ENCODE data around the gene HPCAL1. TPM values are rescaled to one million over a fixed set of nuclear protein-coding genes. Genes with fewer than 3 reads are reported as not detected.

HPCAL1 gene
- total RNA-seq, 1 experiment from 2014 or later, result 312 TPM

GRCh38 chr2:10320933-10321332 is 18.2 kb downstream of the HPCAL1 start:
- Histone ChIP-seq H3K27me3 (ENCODE audit: low read length) (no peaks in the 10 kb centered on the region), H3K4me1 (ENCODE audit: insufficient read depth, low read length) (peaks cover 4% of the 10 kb centered on the region; the same call in 1 of the 2 replicates), H3K9me3 (ENCODE audit: low read length) (no peaks in the 10 kb centered on the region), H3K27ac (ENCODE audit: low read length) (no peak overlapping the region), H3K9ac (ENCODE audit: low read length) (no peak overlapping the region), H3K4me3 (ENCODE audit: low read length) (no peak overlapping the region), H2AFZ (ENCODE audit: low read length) (no peak overlapping the region), H3K4me2 (ENCODE audit: low read length) (no peak overlapping the region), H4K20me1 (ENCODE audit: low read length) (peaks cover 90% of the 10 kb centered on the region), H3K36me3 (ENCODE audit: low read depth, low read length) (peaks cover 32% of the 10 kb centered on the region), H3K9me2 (replicated peaks; ENCODE audit: low read length) (no peaks in the 10 kb centered on the region), H3K79me2 (ENCODE audit: low read length) (peaks cover 99% of the 10 kb centered on the region), H3F3A (ENCODE audit: low read length, unreplicated experiment) (no peaks in the 10 kb centered on the region)
- TF ChIP-seq EZH2phosphoT487 (IDR thresholded peaks at IDR 0.05; ENCODE audit: borderline replicate concordance, low read length) (no peak), EZH2 (IDR thresholded peaks at IDR 0.05; ENCODE audit: low read length, unreplicated experiment) (no peak)
- TF ChIP-seq, protein P1, sequence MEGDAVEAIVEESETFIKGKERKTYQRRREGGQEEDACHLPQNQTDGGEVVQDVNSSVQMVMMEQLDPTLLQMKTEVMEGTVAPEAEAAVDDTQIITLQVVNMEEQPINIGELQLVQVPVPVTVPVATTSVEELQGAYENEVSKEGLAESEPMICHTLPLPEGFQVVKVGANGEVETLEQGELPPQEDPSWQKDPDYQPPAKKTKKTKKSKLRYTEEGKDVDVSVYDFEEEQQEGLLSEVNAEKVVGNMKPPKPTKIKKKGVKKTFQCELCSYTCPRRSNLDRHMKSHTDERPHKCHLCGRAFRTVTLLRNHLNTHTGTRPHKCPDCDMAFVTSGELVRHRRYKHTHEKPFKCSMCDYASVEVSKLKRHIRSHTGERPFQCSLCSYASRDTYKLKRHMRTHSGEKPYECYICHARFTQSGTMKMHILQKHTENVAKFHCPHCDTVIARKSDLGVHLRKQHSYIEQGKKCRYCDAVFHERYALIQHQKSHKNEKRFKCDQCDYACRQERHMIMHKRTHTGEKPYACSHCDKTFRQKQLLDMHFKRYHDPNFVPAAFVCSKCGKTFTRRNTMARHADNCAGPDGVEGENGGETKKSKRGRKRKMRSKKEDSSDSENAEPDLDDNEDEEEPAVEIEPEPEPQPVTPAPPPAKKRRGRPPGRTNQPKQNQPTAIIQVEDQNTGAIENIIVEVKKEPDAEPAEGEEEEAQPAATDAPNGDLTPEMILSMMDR (conservative IDR thresholded peaks at IDR 0.05; ENCODE audit: low read depth, low read length), result no peak
- no TSS peak for BruUV-seq (replicated peaks)
- intact Hi-C loops (cut with micrococcal nuclease), result no loop called here
- CTCF ChIA-PET, result no interaction called here
- no peak for ATAC-seq
- no peak for DNase-seq
- POLR2A ChIA-PET (ENCODE audit: unreplicated experiment), result no interaction called here

DNA sequence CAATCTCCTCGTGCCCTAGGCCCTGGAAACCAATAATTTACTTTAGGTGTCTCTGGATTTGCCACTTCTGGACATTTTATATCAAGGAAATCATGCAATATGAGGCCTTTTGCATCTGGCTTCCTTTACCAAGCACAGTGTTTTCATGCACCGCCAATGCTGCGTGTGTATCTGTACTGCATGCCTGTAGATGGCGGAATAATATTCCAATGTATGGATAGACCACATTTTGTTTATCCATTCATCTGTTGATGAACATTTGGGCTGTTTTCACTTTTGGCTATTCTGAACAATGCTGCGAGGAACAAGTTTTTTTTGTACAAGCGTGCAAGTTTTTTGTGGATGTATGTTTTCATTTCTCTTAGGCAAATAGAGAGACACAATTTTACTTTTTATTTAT is 18.9 kb downstream of the HPCAL1 start:
- Histone ChIP-seq H3K27me3 (ENCODE audit: low read length) (no peaks in the 10 kb centered on the region), H3K4me1 (ENCODE audit: insufficient read depth, low read length) (peaks cover 4% of the 10 kb centered on the region; the same call in 1 of the 2 replicates), H3F3A (ENCODE audit: low read length, unreplicated experiment) (no peaks in the 10 kb centered on the region), H3K79me2 (ENCODE audit: low read length) (peaks cover 99% of the 10 kb centered on the region), H3K36me3 (ENCODE audit: low read depth, low read length) (peaks cover 32% of the 10 kb centered on the region), H3K9ac (ENCODE audit: low read length) (no peak overlapping the region), H4K20me1 (ENCODE audit: low read length) (peaks cover 89% of the 10 kb centered on the region), H3K9me2 (replicated peaks; ENCODE audit: low read length) (no peaks in the 10 kb centered on the region), H2AFZ (ENCODE audit: low read length) (no peak overlapping the region), H3K9me3 (ENCODE audit: low read length) (no peaks in the 10 kb centered on the region), H3K4me3 (ENCODE audit: low read length) (no peak overlapping the region), H3K4me2 (ENCODE audit: low read length) (no peak overlapping the region), H3K27ac (ENCODE audit: low read length) (no peak overlapping the region)
- POLR2A ChIA-PET (ENCODE audit: unreplicated experiment), result no interaction called here
- CTCF ChIA-PET, result no interaction called here
- TF ChIP-seq, protein P1 (conservative IDR thresholded peaks at IDR 0.05; ENCODE audit: low read depth, low read length), result peak; percentile 26; the same call in 1 of the 2 replicates
- TF ChIP-seq EZH2 (IDR thresholded peaks at IDR 0.05; ENCODE audit: low read length, unreplicated experiment), result no peak
- BruUV-seq (replicated peaks), result no TSS peak
- DNase-seq (peak; percentile 15), ATAC-seq (no peak)
- intact Hi-C loops (cut with micrococcal nuclease), result no loop called here

DNA sequence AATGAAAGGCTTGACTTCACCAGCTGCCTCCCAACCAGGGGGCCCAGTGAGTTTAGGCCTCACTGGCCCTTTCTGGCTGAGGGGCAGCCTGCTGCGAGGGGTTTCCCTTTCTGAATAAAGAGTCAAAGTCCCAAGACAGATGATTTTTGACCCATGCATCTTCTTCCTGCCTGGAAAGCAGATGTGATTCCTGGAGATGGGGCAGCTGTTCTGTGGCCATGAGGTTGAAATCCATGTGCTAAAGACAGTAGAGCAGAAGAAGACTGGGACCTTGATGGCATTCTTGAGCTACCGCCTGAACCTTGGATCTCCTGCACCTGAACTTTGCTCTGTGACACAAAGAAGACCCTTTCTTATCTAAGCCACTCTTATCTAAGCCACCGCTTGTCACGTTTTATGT is 19.8 kb downstream of the HPCAL1 start:
- DNase-seq, result no peak
- no TSS peak for BruUV-seq (replicated peaks)
- ChIA-PET POLR2A (ENCODE audit: unreplicated experiment) (no interaction called here), CTCF (no interaction called here)
- Histone ChIP-seq H2AFZ (ENCODE audit: low read length) (no peak overlapping the region), H3K79me2 (ENCODE audit: low read length) (peaks cover 99% of the 10 kb centered on the region), H3F3A (ENCODE audit: low read length, unreplicated experiment) (no peaks in the 10 kb centered on the region), H3K9ac (ENCODE audit: low read length) (no peak overlapping the region), H4K20me1 (ENCODE audit: low read length) (peaks cover 89% of the 10 kb centered on the region), H3K27ac (ENCODE audit: low read length) (no peak overlapping the region), H3K4me3 (ENCODE audit: low read length) (no peak overlapping the region), H3K4me1 (ENCODE audit: insufficient read depth, low read length) (peaks cover 10% of the 10 kb centered on the region), H3K9me3 (ENCODE audit: low read length) (no peaks in the 10 kb centered on the region), H3K9me2 (replicated peaks; ENCODE audit: low read length) (no peaks in the 10 kb centered on the region), H3K4me2 (ENCODE audit: low read length) (no peak overlapping the region), H3K27me3 (ENCODE audit: low read length) (no peaks in the 10 kb centered on the region), H3K36me3 (ENCODE audit: low read depth, low read length) (peaks cover 32% of the 10 kb centered on the region)
- TF ChIP-seq EZH2 (IDR thresholded peaks at IDR 0.05; ENCODE audit: low read length, unreplicated experiment) (no peak), EZH2phosphoT487 (IDR thresholded peaks at IDR 0.05; ENCODE audit: borderline replicate concordance, low read length) (no peak)
- TF ChIP-seq, protein P1 (conservative IDR thresholded peaks at IDR 0.05; ENCODE audit: low read depth, low read length), result no peak
- ATAC-seq, result no peak
- intact Hi-C loops (cut with micrococcal nuclease), result no loop called here
